K562 (cell line): ENCODE measurements around the gene ZKSCAN4. TPM values are rescaled to one million over a fixed set of nuclear protein-coding genes. Genes with fewer than 3 reads are reported as not detected.
A peak's percentile ranks its signal among the peaks of the same experiment; 100 is the strongest.

Experiments
- ARID3B ChIP-seq: fragments of 250-450 bp; sonication (Bioruptor Pico); IDR thresholded peaks from 2 replicates; pipeline ENCODE4 v1.4.0; 2020; ENCODE audit warnings: borderline replicate concordance
- ASH1L ChIP-seq: fragments of 450-650 bp; IDR thresholded peaks from 2 replicates; pipeline ENCODE4 v1.6.1; 2018; ENCODE audit warnings: borderline replicate concordance, mild to moderate bottlenecking, low read depth; ENCODE audit not compliant: partially characterized antibody
- BRF1 ChIP-seq: IDR thresholded peaks from 3 replicates; pipeline ENCODE4 v1.6.1; 2011; ENCODE audit warnings: borderline replicate concordance, mild to moderate bottlenecking; ENCODE audit not compliant: insufficient read length; ENCODE audit errors: extremely low read depth
- CBFB ChIP-seq: sonication (generic); formaldehyde crosslinking; IDR thresholded peaks from 2 replicates; pipeline ENCODE4 v1.4.0; 2020; ENCODE audit warnings: mild to moderate bottlenecking, missing genetic modification reagents
- CHAMP1 ChIP-seq: fragments of 450-650 bp; IDR thresholded peaks from 2 replicates; pipeline ENCODE4 v1.6.1; 2016; ENCODE audit warnings: mild to moderate bottlenecking
- GATAD2B ChIP-seq: fragments of 450-650 bp; IDR thresholded peaks from 2 replicates; pipeline ENCODE4 v1.6.1; 2017; ENCODE audit warnings: mild to moderate bottlenecking, borderline replicate concordance
- HDAC6 ChIP-seq: IDR thresholded peaks from 2 replicates; pipeline ENCODE4 v1.6.1; 2012; ENCODE audit warnings: low read depth, mild to moderate bottlenecking, control low read depth, inconsistent platforms, low read length, moderate library complexity
- IRF2 ChIP-seq: sonication (generic); formaldehyde crosslinking; IDR thresholded peaks from 2 replicates; pipeline ENCODE4 v1.8.1; 2022; ENCODE audit warnings: mild to moderate bottlenecking, missing genetic modification reagents
- JUND ChIP-seq, 2 experiments: IDR thresholded peaks; 2 replicates in 1 of 2; 3 replicates in 1 of 2; pipeline ENCODE4 v1.6.1; 2011; ENCODE audit warnings: borderline replicate concordance in 2 of 2, low read depth in 2 of 2, low read length in 2 of 2, improper control_type of control experiment in 1 of 2, missing biosample characterization in 1 of 2, missing genetic modification characterization in 1 of 2, missing genetic modification reagents in 1 of 2
- MLX ChIP-seq, 2 experiments: fragments of 450-650 bp in 1 of 2; sonication (generic) in 1 of 2; formaldehyde crosslinking; conservative IDR thresholded peaks; 2 replicates each; pipeline versions ENCODE4 v1.4.0 to v1.8.1; 2020 to 2022; ENCODE audit warnings: mild to moderate bottlenecking in 1 of 2, missing genetic modification reagents in 1 of 2
- NCOA2 ChIP-seq, 2 experiments: fragments of 450-650 bp; IDR thresholded peaks; 2 replicates each; pipeline ENCODE4 v1.6.1; 2018; ENCODE audit warnings: mild to moderate bottlenecking in 2 of 2, moderate library complexity in 1 of 2; ENCODE audit not compliant: partially characterized antibody in 2 of 2
- NR2C1 ChIP-seq, 2 experiments: fragments of 450-650 bp; IDR thresholded peaks; 2 replicates each; pipeline ENCODE4 v1.6.1; 2017; ENCODE audit warnings: mild to moderate bottlenecking in 2 of 2, antibody characterized with exemption in 1 of 2, inconsistent platforms in 1 of 2, missing compliant biosample characterization in 1 of 2, missing genetic modification characterization in 1 of 2
- TAF7 ChIP-seq: fragments of 450-650 bp; IDR thresholded peaks from 2 replicates; pipeline ENCODE4 v1.6.1; 2016; ENCODE audit warnings: missing genetic modification characterization, missing compliant biosample characterization
- TCF3 ChIP-seq: sonication (generic); formaldehyde crosslinking; IDR thresholded peaks from 2 replicates; pipeline ENCODE4 v1.4.0; 2020; ENCODE audit warnings: mild to moderate bottlenecking, missing genetic modification reagents
- YY1 ChIP-seq, 3 experiments: IDR thresholded peaks; 2 replicates each; pipeline ENCODE4 v1.6.1; 2011; ENCODE audit warnings: low read length in 2 of 3, mild to moderate bottlenecking in 2 of 3, moderate library complexity in 2 of 3, borderline replicate concordance in 1 of 3, control low read depth in 1 of 3, low read depth in 1 of 3; ENCODE audit not compliant: insufficient read depth in 3 of 3, insufficient replicate concordance in 2 of 3, control insufficient read depth in 1 of 3, insufficient read length in 1 of 3; ENCODE audit errors: extremely low read depth in 1 of 3
- ZNF282 ChIP-seq: sonication (generic); formaldehyde crosslinking; IDR thresholded peaks from 2 replicates; pipeline ENCODE4 v1.8.1; 2023; ENCODE audit warnings: missing genetic modification reagents
- ZNF449 ChIP-seq: fragments of 250-450 bp; sonication (Bioruptor Pico); IDR thresholded peaks from 2 replicates; pipeline ENCODE4 v1.8.0; 2022; ENCODE audit warnings: moderate library complexity, mild to moderate bottlenecking, inconsistent platforms
- polyA plus RNA-seq, 8 experiments: library from polyadenylated mRNA; depleted of rRNA in 4 of 8; stranded (reverse) in 5 of 8; unstranded in 3 of 8; fragments of >200 nt; fragmentation: Nextera tagmentation in 2 of 8; fragmentation: Illumina TruSeq in 1 of 8; extraction: Ambion mirVana in 2 of 8; extraction: Trizol in 1 of 8; gene quantifications; 2 replicates each; pipeline versions ENCODE4 v1.2.1 to v1.2.3, GENCODE V29; 2011 to 2014; ENCODE audit warnings: inconsistent platforms in 1 of 8, missing spikeins in 1 of 8
- total RNA-seq, 7 experiments: library from RNA; depleted of rRNA in 6 of 7; stranded (reverse); fragments of >200 nt in 6 of 7; fragmentation: Illumina TruSeq in 2 of 7; extraction: Trizol in 2 of 7; gene quantifications; 2 replicates each; pipeline versions ENCODE4 v1.2.1 to v1.2.3, GENCODE V29; 2011 to 2021; ENCODE audit warnings: low replicate concordance in 1 of 7

ZKSCAN4 gene
- total and polyA plus RNA-seq, 9 of the 15 experiments (the other 6 are each of a cell fraction or from before 2014, with no cell fraction given): 1.2 to 5.3 (median 4.7) TPM

- peak; percentile 52 for TF ChIP-seq ASH1L
- peak; percentile 51; the same call in 1 of the 2 replicates for TF ChIP-seq ARID3B
- TF ChIP-seq JUND (IDR thresholded peaks at IDR 0.05; ENCODE audit: borderline replicate concordance, low read depth, low read length): peak; percentile 73
- TF ChIP-seq JUND (tag; IDR thresholded peaks at IDR 0.05; ENCODE audit: borderline replicate concordance, low read depth, low read length): peak; percentile 43; the same call in 1 of the 3 replicates
- peak; percentile 75 for TF ChIP-seq CHAMP1
- 0 out of 2 replicates have a peak, but pooled peaks have one; percentile 24 for TF ChIP-seq TCF3
- TF ChIP-seq YY1 (IDR thresholded peaks at IDR 0.05; ENCODE audit: borderline replicate concordance in 1 of 3, control insufficient read depth in 1 of 3, extremely low read depth in 1 of 3, insufficient read depth in 3 of 3, insufficient read length in 1 of 3, insufficient replicate concordance in 2 of 3, low read depth in 1 of 3, low read length in 2 of 3): peak in 2 of 3 experiments; percentile 41 to 70
- TF ChIP-seq IRF2 (CRISPR knock-in tag): no peak
- TF ChIP-seq ZNF449 (CRISPR knock-in tag): no peak
- no peak for TF ChIP-seq HDAC6
- TF ChIP-seq CBFB (CRISPR knock-in tag): no peak; the same call in 1 of the 2 replicates
- TF ChIP-seq NR2C1 (IDR thresholded peaks at IDR 0.05): peak; percentile 70
- peak; percentile 55; the same call in 1 of the 2 replicates for TF ChIP-seq NR2C1 (tag; IDR thresholded peaks at IDR 0.05)
- TF ChIP-seq BRF1: no peak
- peak; percentile 68; the same call in 1 of the 2 replicates for TF ChIP-seq GATAD2B
- 0 out of 4 replicates have a peak, but pooled peaks of 1 of the 2 experiments have one; percentile 46 for TF ChIP-seq MLX (CRISPR knock-in tag; conservative IDR thresholded peaks at IDR 0.05)
- TF ChIP-seq NCOA2 (IDR thresholded peaks at IDR 0.05; ENCODE audit: partially characterized antibody in 2 of 2): no peak
- 0 out of 2 replicates have a peak, but pooled peaks have one; percentile 11 for TF ChIP-seq TAF7 (tag)
- TF ChIP-seq ZNF282 (CRISPR knock-in tag): no peak
These were observed at the start of gene ZKSCAN4 (continued) for GRCh38 chr6:28252009-28252975.
